ENCODE data around the gene ATXN3. TPM values are rescaled to one million over a fixed set of nuclear protein-coding genes. Genes with fewer than 3 reads are reported as not detected.
A peak's percentile ranks its signal among the peaks of the same experiment; 100 is the strongest.

Gene ATXN3
- polyA plus RNA-seq, 1 experiment = 8.6 TPM

DNA sequence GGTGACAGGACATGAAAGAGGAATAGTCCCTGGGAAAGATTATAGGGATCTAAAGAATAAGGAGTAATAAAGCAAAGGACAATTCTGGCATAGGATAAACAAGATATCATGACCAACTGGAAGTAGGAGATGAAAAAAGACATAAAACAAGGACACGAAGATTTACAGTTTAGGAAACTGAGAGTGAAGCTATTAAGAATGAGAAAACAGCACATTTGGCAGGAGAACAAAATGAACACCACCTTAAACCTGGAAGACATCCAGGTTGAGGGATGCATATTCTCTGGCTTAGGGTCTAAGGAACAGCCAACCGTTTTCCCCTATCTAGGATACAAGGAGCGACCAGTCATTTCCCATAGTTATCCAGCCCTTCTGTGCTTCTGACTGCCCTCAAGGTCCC lies 68.4 kb downstream of the ATXN3 start:
- DNase-seq (ENCODE audit: low read depth) = no peak
- Histone ChIP-seq H3K27me3 (ENCODE audit: control insufficient read depth, insufficient read depth, low read length) (no peaks in the 10 kb centered on the region), H3K4me3 (ENCODE audit: low read depth, low read length) (peak overlapping the region; percentile 75), H3K36me3 (ENCODE audit: control insufficient read depth, insufficient read depth, low read length) (no peaks in the 10 kb centered on the region; the same call in 1 of the 2 replicates)
- ChIA-PET CTCF (interaction anchor here (0.7 kb wide), 1 partner anchor 645 kb away, joined by 3 read pairs; no protein-coding TSS in a partner anchor), POLR2A (no interaction called here)
- TF ChIP-seq CTCF (IDR thresholded peaks at IDR 0.05; ENCODE audit: insufficient read depth, low read depth, low read length) = no peak

GRCh38 chr14:92035890-92036289 lies 70.5 kb downstream of the ATXN3 start:
- DNase-seq (ENCODE audit: low read depth) = no peak
- POLR2A ChIA-PET = no interaction called here
- no peak overlapping the region for H3K4me3 ChIP-seq (ENCODE audit: low read depth, low read length)
- no peaks in the 10 kb centered on the region; the same call in 1 of the 2 replicates for H3K36me3 ChIP-seq (ENCODE audit: control insufficient read depth, insufficient read depth, low read length)
- H3K27me3 ChIP-seq (ENCODE audit: control insufficient read depth, insufficient read depth, low read length) = no peaks in the 10 kb centered on the region
- CTCF ChIA-PET = no interaction called here
- TF ChIP-seq CTCF (IDR thresholded peaks at IDR 0.05; ENCODE audit: insufficient read depth, low read depth, low read length) = no peak

DNA sequence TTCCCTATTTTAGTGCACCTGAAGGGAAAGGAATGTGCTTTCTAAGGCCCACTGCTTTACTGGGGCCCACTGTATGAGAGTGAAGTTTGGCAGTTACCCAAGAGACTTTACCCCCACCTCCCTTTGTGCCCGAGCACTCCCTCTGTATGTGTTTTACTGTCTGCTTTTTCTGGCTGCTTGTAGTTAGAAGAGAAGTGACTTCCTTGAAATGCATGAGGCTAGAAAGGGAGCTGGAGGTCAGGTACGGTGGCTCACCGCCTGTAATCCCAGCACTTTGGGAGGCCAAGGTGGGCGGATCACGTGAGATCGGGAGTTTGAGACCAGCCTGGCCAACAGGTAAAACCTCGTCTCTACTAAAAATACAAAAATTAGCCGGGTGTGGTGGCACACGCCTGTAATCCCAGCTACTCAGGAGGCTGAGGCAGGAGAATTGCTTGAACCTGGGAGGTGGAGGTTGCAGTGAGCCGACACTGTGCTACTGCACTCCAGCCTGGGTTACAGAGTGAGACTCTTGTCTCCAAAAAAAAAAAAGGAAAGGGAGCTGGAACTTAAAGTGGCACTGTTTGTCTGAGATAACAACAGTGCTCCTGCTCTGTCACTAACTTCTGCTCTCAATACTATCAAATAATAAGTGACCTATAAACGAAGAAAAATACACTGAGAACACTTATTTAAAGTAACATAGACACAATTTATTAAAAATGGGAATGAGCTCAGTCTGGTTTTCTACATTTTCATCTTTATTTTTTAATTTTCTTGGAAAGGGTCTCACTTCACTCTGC lies 72.3 kb downstream of the ATXN3 start:
- H3K36me3 ChIP-seq (ENCODE audit: control insufficient read depth, insufficient read depth, low read length) = no peaks in the 10 kb centered on the region; the same call in 1 of the 2 replicates
- no peak for DNase-seq (ENCODE audit: low read depth)
- ChIA-PET CTCF (no interaction called here), POLR2A (no interaction called here)
- H3K27me3 ChIP-seq (ENCODE audit: control insufficient read depth, insufficient read depth, low read length) = no peaks in the 10 kb centered on the region
- H3K4me3 ChIP-seq (ENCODE audit: low read depth, low read length) = no peak overlapping the region
- no peak for TF ChIP-seq CTCF (IDR thresholded peaks at IDR 0.05; ENCODE audit: insufficient read depth, low read depth, low read length)

GRCh38 chr14:92033433-92033832 lies 72.9 kb downstream of the ATXN3 start:
- no peak for TF ChIP-seq CTCF (IDR thresholded peaks at IDR 0.05; ENCODE audit: insufficient read depth, low read depth, low read length)
- H3K36me3 ChIP-seq (ENCODE audit: control insufficient read depth, insufficient read depth, low read length) = no peaks in the 10 kb centered on the region; the same call in 1 of the 2 replicates
- ChIA-PET POLR2A (no interaction called here), CTCF (no interaction called here)
- no peak for DNase-seq (ENCODE audit: low read depth)
- no peaks in the 10 kb centered on the region for H3K27me3 ChIP-seq (ENCODE audit: control insufficient read depth, insufficient read depth, low read length)
- H3K4me3 ChIP-seq (ENCODE audit: low read depth, low read length) = no peak overlapping the region

- CTCF ChIA-PET = no interaction called here
- TF ChIP-seq CTCF (IDR thresholded peaks at IDR 0.05; ENCODE audit: insufficient read depth, low read depth, low read length) = no peak
These were observed 79.7 kb downstream of the ATXN3 start for GRCh38 chr14:92026548-92027190.

More at GRCh38 chr14:92026548-92027190, 79.7 kb downstream of the ATXN3 start:
- Histone ChIP-seq H3K4me3 (ENCODE audit: low read depth, low read length) (no peak overlapping the region), H3K36me3 (ENCODE audit: control insufficient read depth, insufficient read depth, low read length) (peaks cover 2% of the 10 kb centered on the region; the same call in 1 of the 2 replicates), H3K27me3 (ENCODE audit: control insufficient read depth, insufficient read depth, low read length) (no peaks in the 10 kb centered on the region)
- no peak for DNase-seq (ENCODE audit: low read depth)
- POLR2A ChIA-PET = no interaction called here

All from BJ (cell line).